ENCODE measurements around the gene GRIPAP1.

GRIPAP1 gene

GRCh38 chrX:49002091-49002935, at the start of gene GRIPAP1:
Gene GRIPAP1, minus strand, starts transcription at chrX:49002264. Its CDS starts 35 bp downstream, at chrX:49002229.
- peak within 1 kb of the TSS; percentile 92 for H3K27ac ChIP-seq (ENCODE audit: low read depth, low read length)
- peaks cover 3% of the 10 kb centered on the region for H3K36me3 ChIP-seq (ENCODE audit: control insufficient read depth, insufficient read depth, low read length)
- peak within 1 kb of the TSS; percentile 80 for H3K4me3 ChIP-seq (ENCODE audit: low read length)
- H3K4me1 ChIP-seq (ENCODE audit: control insufficient read depth, insufficient read depth, low read length), result no peaks in the 10 kb centered on the region
- peak within 1 kb of the TSS; percentile 59 for H3K9ac ChIP-seq (ENCODE audit: low read length)
- H3K27me3 ChIP-seq (ENCODE audit: control insufficient read depth, insufficient read depth, low read length), result no peaks in the 10 kb centered on the region

GRCh38 chrX:49043987-49044281, 41.9 kb upstream of the GRIPAP1 start:
- Histone ChIP-seq H3K27me3 (ENCODE audit: control insufficient read depth, insufficient read depth, low read length) (no peaks in the 10 kb centered on the region), H3K4me3 (ENCODE audit: low read length) (peak overlapping the region; percentile 46), H3K27ac (ENCODE audit: low read depth, low read length) (peak overlapping the region; percentile 72), H3K9ac (ENCODE audit: low read length) (peak overlapping the region; percentile 21), H3K4me1 (ENCODE audit: control insufficient read depth, insufficient read depth, low read length) (peaks cover 2% of the 10 kb centered on the region), H3K36me3 (ENCODE audit: control insufficient read depth, insufficient read depth, low read length) (no peaks in the 10 kb centered on the region)

GRCh38 chrX:49043220-49043986, 41.3 kb upstream of the GRIPAP1 start, which contains the start of gene TFE3:
Gene TFE3, minus strand, starts transcription at chrX:49043357. Its CDS starts 131 bp downstream, at chrX:49043226.
- peak within 1 kb of the TSS; percentile 58 for H3K4me3 ChIP-seq (ENCODE audit: low read length)

GRCh38 chrX:49042581-49043219, 40.6 kb upstream of the GRIPAP1 start:
- peak overlapping the region; percentile 96 for H3K27ac ChIP-seq (ENCODE audit: low read depth, low read length)
- H3K9ac ChIP-seq (ENCODE audit: low read length), result peak overlapping the region; percentile 28
- peaks cover 2% of the 10 kb centered on the region for H3K4me1 ChIP-seq (ENCODE audit: control insufficient read depth, insufficient read depth, low read length)
- H3K4me3 ChIP-seq (ENCODE audit: low read length), result peak overlapping the region; percentile 58
- no peaks in the 10 kb centered on the region for H3K27me3 ChIP-seq (ENCODE audit: control insufficient read depth, insufficient read depth, low read length)
- H3K36me3 ChIP-seq (ENCODE audit: control insufficient read depth, insufficient read depth, low read length), result peaks cover 5% of the 10 kb centered on the region

More at GRCh38 chrX:49043220-49043986, 41.3 kb upstream of the GRIPAP1 start, which contains the start of gene TFE3:
- H3K27ac ChIP-seq (ENCODE audit: low read depth, low read length), result peak within 1 kb of the TSS; percentile 96
- peak within 1 kb of the TSS; percentile 28 for H3K9ac ChIP-seq (ENCODE audit: low read length)
- no peaks in the 10 kb centered on the region for H3K27me3 ChIP-seq (ENCODE audit: control insufficient read depth, insufficient read depth, low read length)
- H3K4me1 ChIP-seq (ENCODE audit: control insufficient read depth, insufficient read depth, low read length), result peaks cover 2% of the 10 kb centered on the region
- no peaks in the 10 kb centered on the region for H3K36me3 ChIP-seq (ENCODE audit: control insufficient read depth, insufficient read depth, low read length)

- Histone ChIP-seq H3K4me1 (ENCODE audit: control insufficient read depth, insufficient read depth, low read length) (peaks cover 2% of the 10 kb centered on the region), H3K4me3 (ENCODE audit: low read length) (peak overlapping the region; percentile 58), H3K27ac (ENCODE audit: low read depth, low read length) (peak overlapping the region; percentile 96)
These were observed 39.9 kb upstream of the GRIPAP1 start for GRCh38 chrX:49041744-49042580.

GRCh38 chrX:49040376-49040955, 38.4 kb upstream of the GRIPAP1 start:
- H3K4me3 ChIP-seq (ENCODE audit: low read length), result peak overlapping the region; percentile 39

More at GRCh38 chrX:49041744-49042580, 39.9 kb upstream of the GRIPAP1 start:
- Histone ChIP-seq H3K9ac (ENCODE audit: low read length) (peak overlapping the region; percentile 28), H3K36me3 (ENCODE audit: control insufficient read depth, insufficient read depth, low read length) (peaks cover 10% of the 10 kb centered on the region), H3K27me3 (ENCODE audit: control insufficient read depth, insufficient read depth, low read length) (no peaks in the 10 kb centered on the region)

GRCh38 chrX:49039598-49040375, 37.7 kb upstream of the GRIPAP1 start:
- Histone ChIP-seq H3K27ac (ENCODE audit: low read depth, low read length) (peak overlapping the region; percentile 63), H3K4me1 (ENCODE audit: control insufficient read depth, insufficient read depth, low read length) (peaks cover 2% of the 10 kb centered on the region), H3K27me3 (ENCODE audit: control insufficient read depth, insufficient read depth, low read length) (no peaks in the 10 kb centered on the region), H3K9ac (ENCODE audit: low read length) (no peak overlapping the region), H3K36me3 (ENCODE audit: control insufficient read depth, insufficient read depth, low read length) (peaks cover 12% of the 10 kb centered on the region), H3K4me3 (ENCODE audit: low read length) (peak overlapping the region; percentile 39)

More at GRCh38 chrX:49040376-49040955, 38.4 kb upstream of the GRIPAP1 start:
- Histone ChIP-seq H3K4me1 (ENCODE audit: control insufficient read depth, insufficient read depth, low read length) (peaks cover 2% of the 10 kb centered on the region), H3K27ac (ENCODE audit: low read depth, low read length) (peak overlapping the region; percentile 63), H3K27me3 (ENCODE audit: control insufficient read depth, insufficient read depth, low read length) (no peaks in the 10 kb centered on the region), H3K36me3 (ENCODE audit: control insufficient read depth, insufficient read depth, low read length) (peaks cover 12% of the 10 kb centered on the region), H3K9ac (ENCODE audit: low read length) (no peak overlapping the region)

- H3K4me3 ChIP-seq (ENCODE audit: low read length), result no peak overlapping the region
- H3K27me3 ChIP-seq (ENCODE audit: control insufficient read depth, insufficient read depth, low read length), result no peaks in the 10 kb centered on the region
- no peak overlapping the region for H3K27ac ChIP-seq (ENCODE audit: low read depth, low read length)
- peaks cover 2% of the 10 kb centered on the region for H3K4me1 ChIP-seq (ENCODE audit: control insufficient read depth, insufficient read depth, low read length)
- H3K36me3 ChIP-seq (ENCODE audit: control insufficient read depth, insufficient read depth, low read length), result peaks cover 17% of the 10 kb centered on the region
- H3K9ac ChIP-seq (ENCODE audit: low read length), result no peak overlapping the region
These were observed 35.9 kb upstream of the GRIPAP1 start for GRCh38 chrX:49037883-49038475.

- peaks cover 7% of the 10 kb centered on the region for H3K36me3 ChIP-seq (ENCODE audit: control insufficient read depth, insufficient read depth, low read length)
- H3K27me3 ChIP-seq (ENCODE audit: control insufficient read depth, insufficient read depth, low read length), result no peaks in the 10 kb centered on the region
- no peak overlapping the region for H3K27ac ChIP-seq (ENCODE audit: low read depth, low read length)
- no peak overlapping the region for H3K9ac ChIP-seq (ENCODE audit: low read length)
- no peaks in the 10 kb centered on the region for H3K4me1 ChIP-seq (ENCODE audit: control insufficient read depth, insufficient read depth, low read length)
- no peak overlapping the region for H3K4me3 ChIP-seq (ENCODE audit: low read length)
These were observed 28.2 kb upstream of the GRIPAP1 start for GRCh38 chrX:49030283-49030682.

GRCh38 chrX:49029876-49030275, 27.8 kb upstream of the GRIPAP1 start:
- no peaks in the 10 kb centered on the region for H3K27me3 ChIP-seq (ENCODE audit: control insufficient read depth, insufficient read depth, low read length)
- no peaks in the 10 kb centered on the region for H3K4me1 ChIP-seq (ENCODE audit: control insufficient read depth, insufficient read depth, low read length)
- H3K9ac ChIP-seq (ENCODE audit: low read length), result no peak overlapping the region
- no peak overlapping the region for H3K4me3 ChIP-seq (ENCODE audit: low read length)
- H3K36me3 ChIP-seq (ENCODE audit: control insufficient read depth, insufficient read depth, low read length), result peaks cover 7% of the 10 kb centered on the region
- H3K27ac ChIP-seq (ENCODE audit: low read depth, low read length), result no peak overlapping the region
